Chondrocyte (in vitro differentiated cells): ENCODE data around the gene SSR2. TPM values are rescaled to one million over a fixed set of nuclear protein-coding genes. Genes with fewer than 3 reads are reported as not detected.
A peak's percentile ranks its signal among the peaks of the same experiment; 100 is the strongest.
"Not testable (repeated sequence)": the region's sequence is repeated elsewhere in the genome, so short reads cannot be mapped to it uniquely, and the experiment has no call there.

Source experiments
- DNase-seq: peaks from one replicate; pipeline ENCODE4 v3.0.0; 2021; ENCODE audit warnings: mixed read lengths, low spot score
- H3K27ac Mint-ChIP-seq: one replicate; pipeline ENCODE4 v1.8.0; 2021; ENCODE audit warnings: mild to moderate bottlenecking, moderate library complexity, mixed read lengths; ENCODE audit not compliant: unreplicated experiment
- H3K27me3 Mint-ChIP-seq: 2 replicates; pipeline ENCODE4 v1.8.0; 2021; ENCODE audit warnings: low read depth, mixed read lengths
- H3K36me3 Mint-ChIP-seq: 2 replicates; pipeline ENCODE4 v1.8.0; 2021; ENCODE audit warnings: low read depth, mixed read lengths
- H3K4me1 Mint-ChIP-seq: 2 replicates; pipeline ENCODE4 v1.8.0; 2021; ENCODE audit warnings: low read depth, mild to moderate bottlenecking, mixed read lengths
- H3K4me3 Mint-ChIP-seq: one replicate; pipeline ENCODE4 v1.8.0; 2021; ENCODE audit warnings: mild to moderate bottlenecking, moderate library complexity, mixed read lengths; ENCODE audit not compliant: unreplicated experiment
- H3K9me3 Mint-ChIP-seq: 2 replicates; pipeline ENCODE4 v1.8.0; 2021; ENCODE audit warnings: low read depth, mixed read lengths
- total RNA-seq: library from RNA; stranded (reverse); gene quantifications from 3 replicates; pipeline ENCODE4 v1.2.1, GENCODE V29; 2021
- TF ChIP-seq, protein P1 (sequence below): fragments of 200-600 bp; sonication (generic); IDR thresholded peaks from 2 replicates; pipeline ENCODE4 v1.5.0; 2021; ENCODE audit warnings: antibody characterized with exemption, mild to moderate bottlenecking, moderate library complexity

SSR2 gene
- total RNA-seq, 1 donor from 2014 or later: 233 TPM

DNA sequence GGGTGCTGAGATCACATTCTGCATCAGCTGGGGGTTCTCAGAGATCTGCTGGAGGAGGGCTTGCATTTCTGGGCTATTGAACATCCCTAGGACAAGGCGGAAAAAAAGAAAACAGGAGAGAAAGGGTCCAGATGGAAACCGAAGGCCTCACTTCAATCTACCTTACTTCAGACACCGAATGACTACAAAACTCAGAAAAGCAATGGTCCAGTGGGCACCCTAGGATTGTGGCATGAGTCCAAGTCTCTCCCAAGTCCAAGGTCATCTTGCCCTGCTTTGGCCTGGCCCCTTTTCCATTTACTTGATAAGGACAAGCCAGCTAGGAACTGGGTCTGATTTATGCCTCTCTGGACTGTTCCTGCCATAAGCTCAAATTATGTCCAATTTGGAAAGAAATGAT lies 22.1 kb upstream of the SSR2 start:
- peaks cover 12% of the 10 kb centered on the region for H3K36me3 Mint-ChIP-seq
- TF ChIP-seq, protein P1, sequence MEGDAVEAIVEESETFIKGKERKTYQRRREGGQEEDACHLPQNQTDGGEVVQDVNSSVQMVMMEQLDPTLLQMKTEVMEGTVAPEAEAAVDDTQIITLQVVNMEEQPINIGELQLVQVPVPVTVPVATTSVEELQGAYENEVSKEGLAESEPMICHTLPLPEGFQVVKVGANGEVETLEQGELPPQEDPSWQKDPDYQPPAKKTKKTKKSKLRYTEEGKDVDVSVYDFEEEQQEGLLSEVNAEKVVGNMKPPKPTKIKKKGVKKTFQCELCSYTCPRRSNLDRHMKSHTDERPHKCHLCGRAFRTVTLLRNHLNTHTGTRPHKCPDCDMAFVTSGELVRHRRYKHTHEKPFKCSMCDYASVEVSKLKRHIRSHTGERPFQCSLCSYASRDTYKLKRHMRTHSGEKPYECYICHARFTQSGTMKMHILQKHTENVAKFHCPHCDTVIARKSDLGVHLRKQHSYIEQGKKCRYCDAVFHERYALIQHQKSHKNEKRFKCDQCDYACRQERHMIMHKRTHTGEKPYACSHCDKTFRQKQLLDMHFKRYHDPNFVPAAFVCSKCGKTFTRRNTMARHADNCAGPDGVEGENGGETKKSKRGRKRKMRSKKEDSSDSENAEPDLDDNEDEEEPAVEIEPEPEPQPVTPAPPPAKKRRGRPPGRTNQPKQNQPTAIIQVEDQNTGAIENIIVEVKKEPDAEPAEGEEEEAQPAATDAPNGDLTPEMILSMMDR: no peak
- DNase-seq: no peak
- H3K27me3 Mint-ChIP-seq: no peaks in the 10 kb centered on the region
- H3K4me1 Mint-ChIP-seq: no peaks in the 10 kb centered on the region
- H3K4me3 Mint-ChIP-seq: no peak overlapping the region
- no peak overlapping the region for H3K27ac Mint-ChIP-seq
- no peaks in the 10 kb centered on the region for H3K9me3 Mint-ChIP-seq

DNA sequence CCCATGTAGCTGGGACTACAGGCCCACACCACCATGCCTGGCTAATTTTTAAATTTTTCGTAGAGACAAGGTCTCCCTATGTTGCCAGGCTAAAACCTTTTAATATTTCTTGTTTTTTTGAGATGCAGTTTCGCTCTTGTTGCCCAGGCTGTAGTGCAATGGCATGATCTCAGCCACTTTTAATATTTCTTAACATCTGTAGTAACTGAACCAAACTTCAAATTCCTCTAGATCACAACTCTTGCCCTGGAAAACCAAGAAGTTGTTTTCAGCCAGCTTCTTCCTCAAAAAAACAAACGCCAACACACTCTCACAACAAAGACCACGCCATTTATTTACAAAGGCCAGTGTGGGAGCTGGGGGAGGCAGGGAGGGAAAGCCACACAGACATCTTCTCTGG lies 14.2 kb upstream of the SSR2 start:
- H3K27ac Mint-ChIP-seq, H3K36me3 Mint-ChIP-seq, DNase-seq, H3K9me3 Mint-ChIP-seq, H3K4me1 Mint-ChIP-seq, H3K27me3 Mint-ChIP-seq, H3K4me3 Mint-ChIP-seq: not testable (repeated sequence)

DNA sequence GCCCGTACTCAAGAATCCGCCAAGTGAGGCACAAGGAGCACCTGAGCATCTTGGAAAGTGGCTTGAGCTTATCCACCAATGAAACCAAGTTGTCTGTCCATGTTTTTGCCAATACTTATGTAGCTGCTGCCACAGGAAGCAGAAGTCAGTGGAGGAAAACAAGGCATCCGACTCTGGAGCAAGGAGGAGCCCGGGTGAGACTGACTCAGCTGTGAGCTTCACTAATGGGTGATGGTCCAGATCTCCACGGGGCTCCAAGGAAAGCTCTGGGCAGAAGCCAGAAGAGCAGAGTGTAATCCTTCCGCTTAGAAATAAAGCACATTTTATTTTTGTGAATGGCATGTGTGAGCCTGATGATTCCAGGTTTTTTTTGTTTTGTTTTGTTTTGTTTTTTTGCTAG lies 12.3 kb upstream of the SSR2 start:
- DNase-seq: no peak
- no peaks in the 10 kb centered on the region for H3K27me3 Mint-ChIP-seq
- H3K4me3 Mint-ChIP-seq: no peak overlapping the region
- no peaks in the 10 kb centered on the region for H3K4me1 Mint-ChIP-seq
- H3K36me3 Mint-ChIP-seq: peaks cover 6% of the 10 kb centered on the region
- no peaks in the 10 kb centered on the region for H3K9me3 Mint-ChIP-seq
- H3K27ac Mint-ChIP-seq: no peak overlapping the region
- TF ChIP-seq, protein P1: no peak

DNA sequence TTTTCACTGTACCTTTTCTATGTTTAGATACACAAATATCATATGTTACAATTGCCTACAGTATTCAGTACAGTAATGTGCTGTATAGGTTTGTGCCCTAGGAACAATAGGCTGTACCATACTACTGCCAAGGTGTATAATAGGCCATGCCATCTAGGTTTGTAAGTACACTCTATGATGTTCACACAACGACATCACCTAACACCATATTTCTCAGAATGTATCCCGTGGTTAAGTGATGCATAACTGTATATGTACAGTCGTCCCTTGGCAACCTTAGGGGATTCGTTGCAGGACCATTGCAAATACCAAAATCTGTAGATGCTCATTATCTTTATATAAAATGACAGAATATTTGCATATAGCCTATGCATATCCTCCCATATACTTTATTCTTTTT lies 5.8 kb upstream of the SSR2 start:
- H3K27ac Mint-ChIP-seq: no peak overlapping the region
- no peaks in the 10 kb centered on the region for H3K9me3 Mint-ChIP-seq
- peaks cover 4% of the 10 kb centered on the region for H3K4me1 Mint-ChIP-seq
- H3K4me3 Mint-ChIP-seq: no peak overlapping the region
- TF ChIP-seq, protein P1: no peak
- no peaks in the 10 kb centered on the region for H3K27me3 Mint-ChIP-seq
- no peaks in the 10 kb centered on the region for H3K36me3 Mint-ChIP-seq
- no peak for DNase-seq

DNA sequence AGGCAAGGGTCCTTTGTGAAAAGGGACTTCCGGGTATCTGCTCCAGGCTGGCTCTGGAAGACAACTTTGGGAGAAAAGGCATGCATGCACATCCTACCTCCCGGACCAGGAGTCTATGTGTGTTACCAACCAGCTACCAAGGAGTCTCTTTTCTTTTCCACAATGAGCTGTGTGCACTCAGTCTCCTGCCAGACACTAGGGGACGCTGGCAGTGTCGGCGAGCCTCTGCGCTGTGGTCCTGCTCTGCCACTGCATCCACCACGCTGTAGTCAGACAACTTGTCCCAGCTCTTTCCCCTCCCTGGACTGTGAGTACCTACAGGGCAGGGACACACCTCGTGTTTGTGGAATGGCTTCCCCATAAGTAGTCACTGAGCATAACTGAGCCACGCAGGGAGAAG lies 5.1 kb upstream of the SSR2 start:
- H3K36me3 Mint-ChIP-seq: no peaks in the 10 kb centered on the region
- H3K4me3 Mint-ChIP-seq: no peak overlapping the region
- peaks cover 6% of the 10 kb centered on the region for H3K4me1 Mint-ChIP-seq
- no peaks in the 10 kb centered on the region for H3K27me3 Mint-ChIP-seq
- H3K9me3 Mint-ChIP-seq: no peaks in the 10 kb centered on the region
- no peak overlapping the region for H3K27ac Mint-ChIP-seq
- DNase-seq: no peak
- TF ChIP-seq, protein P1: peak; percentile 76

DNA sequence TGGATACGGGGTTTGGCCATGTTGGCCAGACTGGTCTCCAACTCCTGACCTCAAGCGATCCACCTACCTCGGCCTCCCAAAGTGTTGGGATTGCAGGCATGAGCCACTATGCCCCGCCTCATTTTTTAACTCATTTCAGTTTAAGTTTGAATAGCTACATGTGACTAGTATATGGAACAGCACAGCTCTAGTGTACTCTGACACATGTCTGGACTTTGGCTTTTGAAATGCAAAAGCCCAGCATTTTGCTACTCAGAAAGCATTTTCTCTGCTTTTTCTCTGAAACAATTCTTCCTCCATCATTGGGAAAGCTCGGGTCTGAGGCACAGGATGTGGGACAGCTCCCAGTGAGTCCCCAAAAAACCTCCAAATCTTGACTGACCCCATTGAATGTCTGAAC lies 4.0 kb upstream of the SSR2 start:
- H3K9me3 Mint-ChIP-seq: no peaks in the 10 kb centered on the region
- no peak overlapping the region for H3K27ac Mint-ChIP-seq
- TF ChIP-seq, protein P1: no peak
- H3K4me3 Mint-ChIP-seq: no peak overlapping the region
- no peaks in the 10 kb centered on the region for H3K27me3 Mint-ChIP-seq
- peaks cover 2% of the 10 kb centered on the region for H3K36me3 Mint-ChIP-seq
- H3K4me1 Mint-ChIP-seq: peaks cover 13% of the 10 kb centered on the region
- no peak for DNase-seq
